HepG2 (cell line): Measurements from ENCODE around the gene UBE2L6. TPM values are rescaled to one million over a fixed set of nuclear protein-coding genes. Genes with fewer than 3 reads are reported as not detected.

Experiments used
- CEBPB ChIP-seq: IDR thresholded peaks from 2 replicates; pipeline ENCODE4 v1.6.1; 2011; ENCODE audit warnings: low read depth, low read length, improper control_type of control experiment, borderline replicate concordance
- CEBPG ChIP-seq: IDR thresholded peaks from 2 replicates; pipeline ENCODE4 v1.6.1; 2016
- CENPBD1 ChIP-seq: sonication (generic); formaldehyde crosslinking; IDR thresholded peaks from 2 replicates; pipeline ENCODE4 v1.8.0; 2022; ENCODE audit warnings: missing genetic modification reagents, low read depth, mild to moderate bottlenecking, borderline replicate concordance
- ERF ChIP-seq: IDR thresholded peaks from 2 replicates; pipeline ENCODE4 v1.6.1; 2018; ENCODE audit warnings: missing biosample characterization, missing genetic modification reagents
- HCFC1 ChIP-seq: fragments of 150-350 bp; IDR thresholded peaks from 2 replicates; pipeline ENCODE4 v1.6.1; 2014; ENCODE audit warnings: low read depth, low read length
- KAT8 ChIP-seq: IDR thresholded peaks from 2 replicates; pipeline ENCODE4 v1.6.1; 2016; ENCODE audit warnings: missing genetic modification reagents, missing compliant biosample characterization
- KDM5A ChIP-seq: fragments of 200-600 bp; sonication (generic); IDR thresholded peaks from 2 replicates; pipeline ENCODE4 v1.7.0; 2018; ENCODE audit warnings: antibody characterized with exemption, mild to moderate bottlenecking, low read length, borderline replicate concordance
- NFE2L1 ChIP-seq: sonication (generic); formaldehyde crosslinking; IDR thresholded peaks from 2 replicates; pipeline ENCODE4 v1.4.0; 2020; ENCODE audit warnings: missing genetic modification reagents, mild to moderate bottlenecking, borderline replicate concordance
- PAX8 ChIP-seq: sonication (generic); formaldehyde crosslinking; IDR thresholded peaks from 2 replicates; pipeline ENCODE4 v1.8.0; 2022; ENCODE audit warnings: mild to moderate bottlenecking, missing genetic modification reagents, borderline replicate concordance
- SAP130 ChIP-seq: IDR thresholded peaks from 2 replicates; pipeline ENCODE4 v1.6.1; 2016; ENCODE audit warnings: low read depth
- SUZ12 ChIP-seq: fragments of 150-350 bp; IDR thresholded peaks from 2 replicates; pipeline ENCODE4 v1.6.1; 2014; ENCODE audit warnings: low read depth, low read length
- TARDBP ChIP-seq: sonication (generic); formaldehyde crosslinking; IDR thresholded peaks from 2 replicates; pipeline ENCODE4 v1.8.0; 2022; ENCODE audit warnings: mild to moderate bottlenecking, missing genetic modification reagents
- ZBTB38 ChIP-seq: sonication (generic); formaldehyde crosslinking; IDR thresholded peaks from 2 replicates; pipeline ENCODE4 v1.5.1; 2020; ENCODE audit warnings: mild to moderate bottlenecking, missing genetic modification reagents
- ZEB1 ChIP-seq: IDR thresholded peaks from 2 replicates; pipeline ENCODE4 v1.6.1; 2012; ENCODE audit warnings: mild to moderate bottlenecking, low read depth, inconsistent platforms; ENCODE audit not compliant: insufficient replicate concordance
- ZNF577 ChIP-seq: sonication (generic); formaldehyde crosslinking; IDR thresholded peaks from 2 replicates; pipeline ENCODE4 v1.4.0; 2020; ENCODE audit warnings: mild to moderate bottlenecking, low read depth, missing genetic modification reagents, borderline replicate concordance
- ZNF597 ChIP-seq: sonication (generic); formaldehyde crosslinking; IDR thresholded peaks from 2 replicates; pipeline ENCODE4 v1.5.0; 2020; ENCODE audit warnings: missing genetic modification reagents
- ZNF670 ChIP-seq: sonication (generic); formaldehyde crosslinking; IDR thresholded peaks from 2 replicates; pipeline ENCODE4 v1.8.0; 2022; ENCODE audit warnings: mild to moderate bottlenecking, missing genetic modification reagents, borderline replicate concordance
- polyA plus RNA-seq, 8 experiments: library from polyadenylated mRNA; depleted of rRNA in 3 of 8; stranded (reverse) in 7 of 8; unstranded in 1 of 8; fragments of >200 nt; fragmentation: Illumina TruSeq in 4 of 8; extraction: Trizol in 4 of 8; gene quantifications; 2 replicates each; pipeline versions ENCODE4 v1.2.1 to v1.2.3, GENCODE V29; 2011 to 2016; ENCODE audit warnings: low read depth in 4 of 8, missing spikeins in 1 of 8, mixed read lengths in 1 of 8; ENCODE audit not compliant: insufficient read depth in 1 of 8
- total RNA-seq, 5 experiments: library from RNA; depleted of rRNA; stranded (reverse); fragments of >200 nt; fragmentation: Illumina TruSeq; extraction: Trizol; gene quantifications; 2 replicates each; pipeline ENCODE4 v1.2.3, GENCODE V29; 2016; ENCODE audit warnings: low read depth in 1 of 5
- TF ChIP-seq, protein P1 (sequence below): sonication (generic); formaldehyde crosslinking; IDR thresholded peaks from 2 replicates; pipeline ENCODE4 v1.4.0; 2020; ENCODE audit warnings: missing genetic modification reagents, borderline replicate concordance
- TF ChIP-seq, protein P2 (sequence below): sonication (generic); formaldehyde crosslinking; IDR thresholded peaks from 2 replicates; pipeline ENCODE4 v1.4.0; 2020; ENCODE audit warnings: missing genetic modification reagents

The UBE2L6 gene
- total and polyA plus RNA-seq, 2 of the 13 experiments (the other 11 are each of a cell fraction or from before 2014, with no cell fraction given) = 30.3 to 30.4 TPM

- TF ChIP-seq NFE2L1 (no peak), ZNF597 (no peak), SUZ12 (no peak), KAT8 (CRISPR knock-in tag) (0 out of 2 replicates have a peak, but pooled peaks have one; percentile 42), TARDBP (CRISPR knock-in tag) (0 out of 2 replicates have a peak, but pooled peaks have one; percentile 23), KDM5A (0 out of 2 replicates have a peak, but pooled peaks have one; percentile 28), HCFC1 (no peak), CENPBD1 (CRISPR knock-in tag) (no peak), PAX8 (CRISPR knock-in tag) (no peak), ZBTB38 (CRISPR knock-in tag) (no peak), ZEB1 (peak; percentile 76), ERF (CRISPR knock-in tag) (0 out of 2 replicates have a peak, but pooled peaks have one; percentile 37), ZNF670 (CRISPR knock-in tag) (0 out of 2 replicates have a peak, but pooled peaks have one; percentile 51), CEBPG (CRISPR knock-in tag) (peak; percentile 75), CEBPB (no peak), SAP130 (CRISPR knock-in tag) (peak; percentile 34; the same call in 1 of the 2 replicates), ZNF577 (CRISPR knock-in tag) (no peak)
- TF ChIP-seq, protein P1, sequence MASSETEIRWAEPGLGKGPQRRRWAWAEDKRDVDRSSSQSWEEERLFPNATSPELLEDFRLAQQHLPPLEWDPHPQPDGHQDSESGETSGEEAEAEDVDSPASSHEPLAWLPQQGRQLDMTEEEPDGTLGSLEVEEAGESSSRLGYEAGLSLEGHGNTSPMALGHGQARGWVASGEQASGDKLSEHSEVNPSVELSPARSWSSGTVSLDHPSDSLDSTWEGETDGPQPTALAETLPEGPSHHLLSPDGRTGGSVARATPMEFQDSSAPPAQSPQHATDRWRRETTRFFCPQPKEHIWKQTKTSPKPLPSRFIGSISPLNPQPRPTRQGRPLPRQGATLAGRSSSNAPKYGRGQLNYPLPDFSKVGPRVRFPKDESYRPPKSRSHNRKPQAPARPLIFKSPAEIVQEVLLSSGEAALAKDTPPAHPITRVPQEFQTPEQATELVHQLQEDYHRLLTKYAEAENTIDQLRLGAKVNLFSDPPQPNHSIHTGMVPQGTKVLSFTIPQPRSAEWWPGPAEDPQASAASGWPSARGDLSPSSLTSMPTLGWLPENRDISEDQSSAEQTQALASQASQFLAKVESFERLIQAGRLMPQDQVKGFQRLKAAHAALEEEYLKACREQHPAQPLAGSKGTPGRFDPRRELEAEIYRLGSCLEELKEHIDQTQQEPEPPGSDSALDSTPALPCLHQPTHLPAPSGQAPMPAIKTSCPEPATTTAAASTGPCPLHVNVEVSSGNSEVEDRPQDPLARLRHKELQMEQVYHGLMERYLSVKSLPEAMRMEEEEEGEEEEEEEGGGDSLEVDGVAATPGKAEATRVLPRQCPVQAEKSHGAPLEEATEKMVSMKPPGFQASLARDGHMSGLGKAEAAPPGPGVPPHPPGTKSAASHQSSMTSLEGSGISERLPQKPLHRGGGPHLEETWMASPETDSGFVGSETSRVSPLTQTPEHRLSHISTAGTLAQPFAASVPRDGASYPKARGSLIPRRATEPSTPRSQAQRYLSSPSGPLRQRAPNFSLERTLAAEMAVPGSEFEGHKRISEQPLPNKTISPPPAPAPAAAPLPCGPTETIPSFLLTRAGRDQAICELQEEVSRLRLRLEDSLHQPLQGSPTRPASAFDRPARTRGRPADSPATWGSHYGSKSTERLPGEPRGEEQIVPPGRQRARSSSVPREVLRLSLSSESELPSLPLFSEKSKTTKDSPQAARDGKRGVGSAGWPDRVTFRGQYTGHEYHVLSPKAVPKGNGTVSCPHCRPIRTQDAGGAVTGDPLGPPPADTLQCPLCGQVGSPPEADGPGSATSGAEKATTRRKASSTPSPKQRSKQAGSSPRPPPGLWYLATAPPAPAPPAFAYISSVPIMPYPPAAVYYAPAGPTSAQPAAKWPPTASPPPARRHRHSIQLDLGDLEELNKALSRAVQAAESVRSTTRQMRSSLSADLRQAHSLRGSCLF (CRISPR knock-in tag) = no peak
- TF ChIP-seq, protein P2, sequence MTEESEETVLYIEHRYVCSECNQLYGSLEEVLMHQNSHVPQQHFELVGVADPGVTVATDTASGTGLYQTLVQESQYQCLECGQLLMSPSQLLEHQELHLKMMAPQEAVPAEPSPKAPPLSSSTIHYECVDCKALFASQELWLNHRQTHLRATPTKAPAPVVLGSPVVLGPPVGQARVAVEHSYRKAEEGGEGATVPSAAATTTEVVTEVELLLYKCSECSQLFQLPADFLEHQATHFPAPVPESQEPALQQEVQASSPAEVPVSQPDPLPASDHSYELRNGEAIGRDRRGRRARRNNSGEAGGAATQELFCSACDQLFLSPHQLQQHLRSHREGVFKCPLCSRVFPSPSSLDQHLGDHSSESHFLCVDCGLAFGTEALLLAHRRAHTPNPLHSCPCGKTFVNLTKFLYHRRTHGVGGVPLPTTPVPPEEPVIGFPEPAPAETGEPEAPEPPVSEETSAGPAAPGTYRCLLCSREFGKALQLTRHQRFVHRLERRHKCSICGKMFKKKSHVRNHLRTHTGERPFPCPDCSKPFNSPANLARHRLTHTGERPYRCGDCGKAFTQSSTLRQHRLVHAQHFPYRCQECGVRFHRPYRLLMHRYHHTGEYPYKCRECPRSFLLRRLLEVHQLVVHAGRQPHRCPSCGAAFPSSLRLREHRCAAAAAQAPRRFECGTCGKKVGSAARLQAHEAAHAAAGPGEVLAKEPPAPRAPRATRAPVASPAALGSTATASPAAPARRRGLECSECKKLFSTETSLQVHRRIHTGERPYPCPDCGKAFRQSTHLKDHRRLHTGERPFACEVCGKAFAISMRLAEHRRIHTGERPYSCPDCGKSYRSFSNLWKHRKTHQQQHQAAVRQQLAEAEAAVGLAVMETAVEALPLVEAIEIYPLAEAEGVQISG = peak; percentile 73
These were observed 40.3 kb downstream of the UBE2L6 start (continued) for GRCh38 chr11:57527056-57527631.
